Cardiac muscle cell (in vitro differentiated cells and primary cell): ENCODE data around the gene HSPB7. TPM values are rescaled to one million over a fixed set of nuclear protein-coding genes. Genes with fewer than 3 reads are reported as not detected.
"Not testable (repeated sequence)": the region's sequence is repeated elsewhere in the genome, so short reads cannot be mapped to it uniquely, and the experiment has no call there.

Experiments used
- DNase-seq, 2 donors: peaks; one replicate each; pipeline versions ENCODE4 v3.0.0 to v3.0.0-alpha.2; 2010 to 2017; ENCODE audit warnings: low read depth in 1 of 2, low spot score in 1 of 2
- H3K27ac ChIP-seq: fragments of 200-600 bp; sonication (generic); 2 replicates; pipeline ENCODE4 v1.5.1; 2016
- H3K27me3 ChIP-seq: fragments of 200-600 bp; sonication (generic); 2 replicates; pipeline ENCODE4 v1.6.0; 2016; ENCODE audit warnings: control low read depth
- H3K36me3 ChIP-seq: fragments of 200-600 bp; sonication (generic); 2 replicates; pipeline ENCODE4 v1.5.1; 2016; ENCODE audit warnings: control low read depth
- H3K4me1 ChIP-seq: fragments of 200-600 bp; sonication (generic); 2 replicates; pipeline ENCODE4 v1.8.1; 2017; ENCODE audit warnings: low read depth, mild to moderate bottlenecking, mixed run types
- H3K4me3 ChIP-seq: fragments of 200-600 bp; sonication (generic); 2 replicates; pipeline ENCODE4 v1.5.1; 2016; ENCODE audit warnings: mild to moderate bottlenecking
- H3K9me3 ChIP-seq: fragments of 200-600 bp; sonication (generic); 2 replicates; pipeline ENCODE4 v1.5.1; 2017; ENCODE audit warnings: low read depth, mild to moderate bottlenecking, control low read depth
- CTCF ChIP-seq: IDR thresholded peaks from 2 replicates; pipeline ENCODE4 v1.5.1; 2012; ENCODE audit warnings: low read depth, mild to moderate bottlenecking, low read length
- polyA plus RNA-seq: library from polyadenylated mRNA; unstranded; fragments of >200 nt; fragmentation: Nextera tagmentation; extraction: Ambion mirVana; gene quantifications from 2 replicates; pipeline ENCODE4 v1.2.1, GENCODE V29; 2016
- total RNA-seq: library from RNA; depleted of rRNA; stranded (reverse); fragments of >200 nt; gene quantifications from 2 replicates; pipeline ENCODE4 v1.2.3, GENCODE V29; 2016

HSPB7 gene
- total and polyA plus RNA-seq, 2 experiments from 2014 or later = 509 to 2,165 TPM

DNA sequence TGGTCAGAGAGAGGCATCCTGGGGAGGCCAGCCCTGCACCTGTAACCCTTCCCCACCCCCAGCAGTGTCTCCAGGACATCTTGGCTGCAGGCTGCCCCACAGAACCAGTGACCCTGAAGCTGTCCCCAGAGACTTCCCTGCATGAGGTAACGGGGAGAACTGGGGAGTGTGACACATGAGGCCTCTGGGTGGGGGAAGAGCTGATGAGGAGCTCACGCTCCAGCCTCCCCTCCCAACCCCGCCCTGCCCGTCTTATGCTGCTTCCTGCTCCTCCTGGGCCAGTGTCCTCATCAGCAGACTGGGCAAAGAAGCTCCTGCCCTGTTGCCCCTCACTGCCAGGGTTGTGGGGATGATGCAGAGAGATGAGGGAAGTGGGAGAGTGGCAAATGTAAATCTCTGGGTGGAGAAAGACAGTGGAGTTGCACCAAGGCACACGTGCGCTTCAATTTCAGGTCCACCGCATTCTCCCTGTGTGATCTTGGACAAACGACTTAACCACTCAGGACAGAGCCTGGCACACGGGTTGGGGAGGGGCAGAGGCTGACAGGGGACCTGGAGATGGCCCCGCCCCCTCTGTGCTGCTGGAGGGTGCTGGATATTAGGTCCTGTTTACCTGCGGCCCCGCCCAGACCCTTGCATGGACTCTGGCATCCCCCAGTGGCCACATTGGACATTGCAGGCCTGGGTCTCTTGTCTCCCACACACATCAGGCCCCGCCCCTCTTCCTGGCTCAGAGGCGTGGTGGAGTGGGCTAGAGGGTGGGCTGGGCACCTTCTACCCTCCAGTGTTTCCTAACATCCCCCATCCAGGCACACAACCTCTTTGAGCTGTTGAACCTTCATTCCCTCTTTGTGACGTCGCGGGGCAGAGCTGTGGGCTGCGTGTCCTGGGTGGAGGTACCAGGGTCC is 38.0 kb upstream of the HSPB7 start:
- H3K9me3 ChIP-seq = no peaks in the 10 kb centered on the region
- H3K4me1 ChIP-seq = no peaks in the 10 kb centered on the region
- no peak overlapping the region for H3K27ac ChIP-seq
- peak; percentile 79 to 93 for DNase-seq
- H3K36me3 ChIP-seq = no peaks in the 10 kb centered on the region
- no peaks in the 10 kb centered on the region for H3K27me3 ChIP-seq
- peak; percentile 88 for TF ChIP-seq CTCF
- no peak overlapping the region for H3K4me3 ChIP-seq

GRCh38 chr1:16054598-16055540 is 37.0 kb upstream of the HSPB7 start:
- Histone ChIP-seq H3K27me3 (no peaks in the 10 kb centered on the region), H3K4me3 (no peak overlapping the region), H3K36me3 (no peaks in the 10 kb centered on the region), H3K27ac (no peak overlapping the region), H3K4me1 (peaks cover 7% of the 10 kb centered on the region), H3K9me3 (no peaks in the 10 kb centered on the region)
- no peak for TF ChIP-seq CTCF
- DNase-seq = no peak

DNA sequence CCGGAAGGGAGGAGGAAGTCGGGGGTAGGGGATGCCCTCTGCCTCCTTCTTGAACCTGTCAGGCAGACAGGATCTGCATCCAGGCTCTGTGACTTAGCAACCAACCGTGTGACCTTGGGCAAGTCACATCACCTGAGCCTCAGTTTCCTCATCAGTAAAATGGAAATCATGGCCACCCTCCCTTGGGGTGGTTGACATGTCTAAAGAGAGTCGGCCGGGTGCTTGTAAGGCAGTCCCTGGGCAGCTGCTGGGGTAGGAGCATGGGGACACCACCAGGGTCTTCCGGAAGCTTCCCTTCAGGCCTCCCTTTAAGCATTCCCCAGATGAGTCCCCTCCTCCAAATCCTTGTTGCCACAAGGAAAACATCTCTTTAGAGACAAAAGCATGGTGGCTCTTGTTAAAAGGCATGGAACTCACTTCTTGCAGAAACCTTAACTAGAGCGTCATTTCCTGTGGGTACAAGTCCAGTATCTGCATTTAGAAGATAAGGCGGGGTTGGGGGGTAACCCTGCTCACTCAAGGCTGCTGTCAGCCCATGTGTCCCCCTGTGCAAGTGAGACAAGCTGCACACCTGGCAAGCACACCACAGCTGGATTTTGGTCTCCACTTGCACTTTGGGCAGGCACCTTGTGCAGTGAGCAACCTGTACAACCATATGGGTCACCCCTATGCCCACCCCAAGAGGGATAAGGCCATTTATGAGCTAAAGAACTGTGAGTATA is 36.1 kb upstream of the HSPB7 start:
- no peak overlapping the region for H3K4me3 ChIP-seq
- no peak for TF ChIP-seq CTCF
- H3K4me1 ChIP-seq = peaks cover 9% of the 10 kb centered on the region
- no peaks in the 10 kb centered on the region for H3K36me3 ChIP-seq
- no peak for DNase-seq
- no peaks in the 10 kb centered on the region for H3K9me3 ChIP-seq
- no peaks in the 10 kb centered on the region for H3K27me3 ChIP-seq
- H3K27ac ChIP-seq = no peak overlapping the region

- not testable (repeated sequence) for H3K4me1 ChIP-seq, H3K36me3 ChIP-seq, H3K4me3 ChIP-seq, H3K9me3 ChIP-seq, DNase-seq, H3K27ac ChIP-seq, H3K27me3 ChIP-seq
Measured at GRCh38 chr1:16051949-16052348, 34.1 kb upstream of the HSPB7 start.

DNA sequence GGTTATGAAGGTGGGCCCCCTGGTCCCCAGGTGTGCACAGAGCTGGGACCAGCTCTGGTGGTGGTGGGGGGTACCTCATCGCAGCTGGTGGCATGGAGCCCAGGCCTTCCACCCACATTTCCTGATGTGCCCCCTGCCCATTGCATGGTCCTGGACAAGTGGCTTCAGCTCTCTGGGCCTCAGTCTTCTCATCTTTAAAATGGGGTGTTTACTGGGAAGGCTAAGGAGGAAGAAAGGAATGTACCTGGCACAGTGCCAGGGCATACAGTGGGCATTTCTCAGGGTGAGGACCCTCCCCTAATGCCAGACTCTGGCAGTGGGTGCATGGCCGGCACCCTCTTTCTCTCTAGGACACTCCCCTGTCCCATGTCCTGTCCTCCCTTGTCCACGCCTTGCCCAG is 33.2 kb upstream of the HSPB7 start:
- Histone ChIP-seq H3K4me3 (no peak overlapping the region), H3K27ac (no peak overlapping the region), H3K9me3 (no peaks in the 10 kb centered on the region), H3K4me1 (peaks cover 9% of the 10 kb centered on the region), H3K36me3 (no peaks in the 10 kb centered on the region), H3K27me3 (no peaks in the 10 kb centered on the region)
- DNase-seq = no peak
- no peak for TF ChIP-seq CTCF
